ENCODE measurements around the gene DENND5A. TPM values are rescaled to one million over a fixed set of nuclear protein-coding genes. Genes with fewer than 3 reads are reported as not detected.

The DENND5A gene
- total and polyA plus RNA-seq, 2 of the 8 experiments (the other 6 are each of a cell fraction or from before 2014, with no cell fraction given): 65.7 to 139 TPM

DNA sequence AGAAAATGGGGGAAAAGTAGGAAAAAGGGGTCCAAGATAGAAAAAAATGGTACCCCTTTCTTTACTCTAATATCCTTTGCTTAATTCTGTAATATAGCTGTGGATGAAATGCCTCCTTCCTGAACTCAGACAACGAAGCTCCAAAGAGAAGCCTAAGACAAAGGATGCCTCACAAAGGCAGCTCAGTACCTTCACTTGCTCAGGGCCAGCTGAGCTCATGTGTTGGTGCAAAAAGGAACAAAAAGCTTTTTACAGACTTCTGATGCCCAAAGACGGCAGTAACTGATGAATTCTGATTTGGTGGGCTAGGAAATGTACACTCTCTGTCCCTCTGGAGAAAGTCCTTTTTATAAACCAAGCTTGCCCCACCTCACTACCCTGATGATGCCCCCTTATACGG, 77.5 kb downstream of the DENND5A start:
- Histone ChIP-seq H3K18ac (ENCODE audit: extremely low read depth, low read length) (no peak overlapping the region), H4K8ac (ENCODE audit: extremely low read depth, insufficient read depth, low read length) (no peak overlapping the region), H3K14ac (ENCODE audit: insufficient read length) (no peak overlapping the region), H2BK12ac (ENCODE audit: low read depth, low read length) (no peak overlapping the region), H3K9me3 (ENCODE audit: insufficient read depth in 2 of 2, low read depth in 1 of 2, low read length in 1 of 2) (peaks cover 20% of the 10 kb centered on the region in 2 experiments), H3K79me2 (ENCODE audit: control insufficient read depth in 1 of 2, insufficient read depth in 2 of 2, low read length in 2 of 2) (no peaks in the 10 kb centered on the region), H2BK15ac (ENCODE audit: low read length) (no peak overlapping the region), H2BK120ac (replicated peaks; ENCODE audit: low read depth, low read length) (no peak overlapping the region), H3K27me3 (replicated peaks in 1 of 4; ENCODE audit: control insufficient read depth in 3 of 4, extremely low read depth in 1 of 4, insufficient read depth in 3 of 4, low read length in 3 of 4) (no peaks in the 10 kb centered on the region), H4K20me1 (replicated peaks in 1 of 2; ENCODE audit: control insufficient read depth in 1 of 2, insufficient read depth in 2 of 2, low read length in 2 of 2) (no peaks in the 10 kb centered on the region), H3K9ac (replicated peaks in 1 of 4; ENCODE audit: extremely low read depth in 1 of 4, low read depth in 3 of 4, low read length in 3 of 4) (no peak overlapping the region), H3K4me3 (ENCODE audit: extremely low read depth in 1 of 4, insufficient read depth in 2 of 4, low read depth in 3 of 4, low read length in 4 of 4) (no peak overlapping the region), H3K79me1 (ENCODE audit: low read depth, low read length) (no peaks in the 10 kb centered on the region), H3K23ac (ENCODE audit: insufficient read length) (no peak overlapping the region), H3K56ac (replicated peaks; ENCODE audit: insufficient read length, low read depth, low read length) (no peak overlapping the region), H2AFZ (ENCODE audit: low read length) (no peak overlapping the region), H2AK5ac (ENCODE audit: low read depth, low read length) (no peak overlapping the region), H2BK5ac (ENCODE audit: low read depth, low read length) (no peak overlapping the region), H3K36me3 (ENCODE audit: control insufficient read depth in 2 of 4, insufficient read depth in 4 of 4, low read length in 3 of 4) (peaks cover 0 to 39% (median 10%) of the 10 kb centered on the region in 4 experiments; a peak in 5 of 8 replicates), H3K4ac (replicated peaks; ENCODE audit: insufficient read length, low read depth, low read length) (no peak overlapping the region), H2BK20ac (ENCODE audit: low read length) (no peak overlapping the region), H3K27ac (ENCODE audit: low read depth, low read length) (no peak overlapping the region), H4K5ac (ENCODE audit: insufficient read length, low read depth, low read length) (no peak overlapping the region), H3K4me1 (replicated peaks in 1 of 4; ENCODE audit: control insufficient read depth in 3 of 4, insufficient read depth in 4 of 4, low read length in 3 of 4) (no peaks in the 10 kb centered on the region), H4K91ac (replicated peaks; ENCODE audit: insufficient read length, low read length) (no peak overlapping the region), H3K4me2 (ENCODE audit: insufficient read depth in 1 of 2, low read depth in 2 of 2, low read length in 2 of 2) (no peak overlapping the region), H3K23me2 (ENCODE audit: low read depth, low read length) (no peaks in the 10 kb centered on the region)
- DNase-seq (ENCODE audit: low read depth in 1 of 2, low spot score in 2 of 2) (no peak), FAIRE-seq (no peak)
- CTCF ChIA-PET (ENCODE audit: partially characterized antibody): interaction anchor here (0.8 to 1.5 kb wide), 3 partner anchors 16 to 53 kb away, joined by 3 read pairs; no protein-coding TSS in a partner anchor
- 91% methylated on average over 3 of the region's 3 CpGs; no CpG with 5 or more reads in 1 of the 2 experiments for WGBS, 2 experiments (ENCODE audit: extremely low coverage in 1 of 2, insufficient coverage in 1 of 2, insufficient read length in 1 of 2, insufficient replicate concordance in 2 of 2, low coverage in 1 of 2, low lambda C conversion rate in 2 of 2, missing lambda C conversion rate in 1 of 2)
- POLR2A ChIA-PET (ENCODE audit: partially characterized antibody): no interaction called here
- TF ChIP-seq, protein P1, sequence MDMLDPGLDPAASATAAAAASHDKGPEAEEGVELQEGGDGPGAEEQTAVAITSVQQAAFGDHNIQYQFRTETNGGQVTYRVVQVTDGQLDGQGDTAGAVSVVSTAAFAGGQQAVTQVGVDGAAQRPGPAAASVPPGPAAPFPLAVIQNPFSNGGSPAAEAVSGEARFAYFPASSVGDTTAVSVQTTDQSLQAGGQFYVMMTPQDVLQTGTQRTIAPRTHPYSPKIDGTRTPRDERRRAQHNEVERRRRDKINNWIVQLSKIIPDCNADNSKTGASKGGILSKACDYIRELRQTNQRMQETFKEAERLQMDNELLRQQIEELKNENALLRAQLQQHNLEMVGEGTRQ (IDR thresholded peaks at IDR 0.05; ENCODE audit: low read length): no peak
- TF ChIP-seq NRF1 (IDR thresholded peaks at IDR 0.05; ENCODE audit: low read depth, low read length): no peak
- TF ChIP-seq POLR2A (IDR thresholded peaks at IDR 0.05; ENCODE audit: control extremely low read depth in 1 of 2, low read depth in 2 of 2, low read length in 2 of 2): no peak
- no peak for TF ChIP-seq GTF2F1 (IDR thresholded peaks at IDR 0.05; ENCODE audit: borderline replicate concordance, low read depth, low read length)
- no peak for TF ChIP-seq RNF2 (IDR thresholded peaks at IDR 0.05; ENCODE audit: borderline replicate concordance, low read depth, low read length, missing control alignments, poor library complexity, severe bottlenecking)
- no peak for TF ChIP-seq SRF (IDR thresholded peaks at IDR 0.05; ENCODE audit: low read depth, low read length)
- TF ChIP-seq CHD2 (IDR thresholded peaks at IDR 0.05; ENCODE audit: low read length): no peak
- TF ChIP-seq TAF1 (IDR thresholded peaks at IDR 0.05; ENCODE audit: low read depth, low read length): no peak
- no peak for TF ChIP-seq EGR1 (IDR thresholded peaks at IDR 0.05; ENCODE audit: borderline replicate concordance, low read depth, low read length)
- TF ChIP-seq POLR2AphosphoS5 (IDR thresholded peaks at IDR 0.05; ENCODE audit: low read depth, low read length): no peak

Data from H1 (cell line).